T-helper 2 cell (primary cell): ENCODE results near the gene ABLIM1.
A peak's percentile ranks its signal among the peaks of the same experiment; 100 is the strongest.
"Not testable (repeated sequence)": the region's sequence is repeated elsewhere in the genome, so short reads cannot be mapped to it uniquely, and the experiment has no call there.

Experiments
- DNase-seq, 5 experiments: peaks; one replicate each; pipeline versions ENCODE4 v3.0.0 to v3.0.0-alpha.2; 2012 to 2022
- total RNA-seq, 2 donors: gene quantifications; one replicate each; lab custom pipeline; 2026; lab: John Stamatoyannopoulos, UW

ABLIM1 gene
- 243 to 256 reads per million in 2 donors for total RNA-seq

DNA sequence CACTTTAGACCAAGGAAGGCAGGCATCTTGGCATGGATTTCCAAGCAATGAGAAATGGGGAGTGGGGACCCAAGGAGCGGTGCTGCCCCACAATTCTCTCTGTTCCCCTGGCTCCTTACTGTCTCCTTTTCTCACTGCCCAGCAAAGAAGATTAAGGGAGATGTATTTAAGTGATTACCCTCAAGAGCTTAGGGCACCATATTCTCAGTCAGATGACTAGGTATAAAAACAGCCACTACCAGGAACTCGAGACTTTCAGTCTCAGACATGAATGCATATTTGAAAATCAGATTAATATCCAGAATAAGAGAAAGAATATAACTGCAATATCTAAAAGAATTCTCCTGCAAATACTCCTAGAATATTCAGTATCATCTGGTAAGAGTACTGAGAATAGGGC, at the start of gene ABLIM1:
Gene ABLIM1 (minus strand): TSS at position 101 of the 400 bp plus-strand sequence. CDS start 75 bp downstream, at position 26.
- DNase-seq: no peak

DNA sequence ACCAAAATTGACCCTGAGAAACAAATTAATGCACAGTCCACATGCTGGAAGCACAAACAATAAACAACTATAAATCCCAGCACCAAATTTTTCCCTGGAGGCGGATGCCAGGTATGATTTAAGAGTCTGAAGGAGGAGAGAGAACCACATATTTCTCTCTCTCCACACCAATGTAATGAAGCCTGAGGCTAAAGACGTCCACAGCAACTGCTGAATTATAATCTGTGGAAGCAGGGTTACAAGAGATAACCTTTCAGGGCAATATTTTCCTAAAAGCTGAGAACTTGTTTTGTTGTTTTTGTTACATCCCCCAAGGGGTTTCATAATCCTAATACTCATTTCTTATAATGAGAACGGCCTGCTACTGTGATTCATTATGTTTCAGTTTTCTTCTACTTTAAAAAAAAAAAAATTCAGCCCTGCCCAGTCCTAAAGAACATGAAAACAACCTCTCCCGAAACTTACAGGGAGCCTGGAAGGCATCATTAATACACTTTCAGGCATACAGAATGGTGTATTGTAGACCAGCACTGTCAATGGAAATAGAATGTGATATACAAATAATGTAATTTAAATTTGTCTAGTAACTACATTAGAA, 48.5 kb upstream of the ABLIM1 start:
- DNase-seq: no peak

DNA sequence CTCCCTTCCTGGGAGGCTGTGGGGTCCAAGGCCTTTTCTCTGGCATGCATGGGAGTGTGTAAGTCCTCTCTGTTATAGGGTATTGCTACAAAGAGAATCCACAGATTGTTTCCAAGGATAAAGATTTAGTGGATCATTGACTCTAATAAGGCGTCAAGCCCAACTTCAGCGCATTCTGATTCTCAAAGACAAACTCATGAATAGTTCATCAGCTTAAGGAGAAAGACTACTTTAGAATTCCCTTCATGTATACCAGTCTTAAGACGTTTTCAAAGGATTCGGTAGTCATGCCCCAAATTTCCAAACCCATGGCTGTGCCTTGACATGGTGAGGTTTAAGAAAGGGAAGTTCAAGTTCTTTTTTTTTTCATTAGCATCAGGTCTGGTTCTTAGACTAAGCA, 46.6 kb upstream of the ABLIM1 start:
- no peak for DNase-seq

DNA sequence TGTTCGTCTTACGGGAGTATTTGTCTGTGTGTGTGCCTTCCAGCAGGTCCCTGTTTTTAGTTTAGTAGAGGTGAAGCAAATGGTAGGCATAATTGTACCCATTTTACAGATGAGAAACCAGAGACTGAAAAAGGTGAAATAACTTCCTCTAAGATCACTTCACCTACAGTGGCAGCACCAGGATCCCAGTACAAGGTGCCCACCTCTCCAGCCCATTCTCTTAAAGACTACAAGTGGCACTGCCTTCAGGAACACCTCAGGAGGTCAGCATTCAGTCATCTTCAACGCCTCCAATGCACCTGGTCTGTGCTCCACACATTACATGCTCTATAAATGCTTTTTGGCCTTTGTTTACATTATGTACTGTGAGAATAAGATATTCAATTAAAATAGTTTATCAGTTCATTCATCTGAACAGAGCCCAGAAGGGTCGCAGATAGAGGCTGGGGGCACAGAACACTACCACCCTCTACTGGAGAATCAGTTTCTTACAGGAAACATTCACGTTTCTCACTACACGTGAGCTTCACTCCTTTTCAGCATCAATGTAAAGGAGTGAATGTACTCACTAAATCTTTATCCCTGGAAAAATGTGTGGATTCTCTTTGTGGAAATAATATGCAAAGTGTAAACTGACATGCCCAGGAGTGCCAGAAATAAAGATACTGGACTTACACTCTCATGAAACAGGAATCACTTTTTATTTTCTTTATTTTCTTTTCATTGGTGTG, 45.5 kb upstream of the ABLIM1 start:
- peak in 1 of 5 experiments; percentile 23 for DNase-seq

DNA sequence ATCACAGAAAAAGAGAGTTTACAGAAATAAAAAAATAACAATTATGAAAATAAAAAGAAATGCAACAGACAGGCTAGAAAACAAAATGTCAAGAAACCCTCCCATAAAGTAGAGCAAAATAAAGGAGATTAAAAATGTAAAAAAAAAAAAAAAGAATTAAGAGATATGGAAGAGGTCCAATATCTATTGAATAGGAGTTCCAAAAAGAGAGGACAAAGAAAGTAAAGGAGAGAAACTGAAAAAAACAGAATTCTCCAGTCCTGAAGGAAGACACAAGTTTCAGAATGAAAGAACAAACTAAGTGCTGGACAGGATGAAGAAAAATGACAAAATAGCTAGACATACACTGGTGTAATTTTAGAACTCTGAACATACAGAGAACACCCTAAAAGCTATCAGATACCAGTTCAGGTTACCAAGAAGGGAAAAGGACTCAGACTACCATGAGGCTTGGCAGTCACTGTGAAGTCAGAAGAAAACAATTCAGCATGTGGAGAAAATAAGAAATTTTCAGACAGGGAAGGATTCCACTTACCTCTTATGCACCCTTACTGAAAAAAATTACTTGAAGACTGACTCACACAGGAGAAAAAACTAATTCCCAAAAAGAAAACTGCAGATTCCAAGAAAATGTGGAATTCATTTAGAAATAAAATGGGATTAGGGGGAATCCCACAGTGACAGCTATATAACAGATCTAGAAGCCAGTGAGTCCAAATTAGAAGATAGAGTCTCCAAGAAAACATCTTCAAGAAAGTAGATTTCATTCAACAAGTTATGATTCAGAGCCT, 40.4 kb upstream of the ABLIM1 start:
- no peak for DNase-seq

DNA sequence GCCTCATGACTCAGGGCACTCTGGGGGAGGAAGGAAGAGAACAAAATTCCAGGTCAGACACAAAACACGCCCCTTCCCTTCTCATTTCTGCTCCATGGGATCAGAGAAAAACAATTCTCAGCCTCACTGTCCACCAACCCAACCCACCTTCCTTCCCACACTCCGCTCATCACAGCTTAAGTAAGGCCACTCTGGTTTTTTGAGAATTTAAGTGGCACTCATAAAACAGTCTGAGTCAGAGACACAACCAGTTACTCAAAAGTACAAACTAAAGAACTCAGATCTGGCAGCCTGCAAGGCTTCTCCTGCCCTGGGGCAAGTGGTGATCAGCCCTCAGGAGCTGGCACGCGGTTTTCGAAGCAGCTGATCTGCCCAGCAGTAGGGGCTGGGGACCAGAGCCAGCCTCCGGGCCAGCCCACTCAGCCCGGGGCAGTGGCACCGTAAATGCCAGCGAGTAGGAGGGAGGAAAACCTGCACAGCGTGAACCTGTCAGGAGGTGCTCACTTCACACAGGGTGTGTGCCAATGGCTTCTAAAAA, 39.1 kb upstream of the ABLIM1 start:
- no peak for DNase-seq

DNA sequence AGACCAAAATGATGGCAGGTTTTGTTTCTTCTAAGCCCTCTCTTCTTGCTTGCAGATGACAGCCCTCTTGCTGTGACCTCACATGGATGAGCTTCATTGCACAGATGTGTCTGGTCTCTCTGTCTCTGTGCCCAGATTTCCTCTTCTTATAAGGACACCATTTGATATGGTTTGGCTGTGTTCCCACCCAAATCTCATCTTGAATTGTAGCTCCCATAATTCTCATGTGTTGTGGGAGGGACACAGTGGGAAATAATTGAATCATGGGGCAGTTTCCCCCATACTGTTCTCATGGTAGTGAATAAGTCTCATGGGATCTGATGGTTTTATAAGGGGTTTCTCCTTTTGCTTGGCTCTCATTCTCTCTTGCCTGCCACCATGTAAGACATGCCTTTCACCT, 38.2 kb upstream of the ABLIM1 start:
- not testable (repeated sequence) for DNase-seq

DNA sequence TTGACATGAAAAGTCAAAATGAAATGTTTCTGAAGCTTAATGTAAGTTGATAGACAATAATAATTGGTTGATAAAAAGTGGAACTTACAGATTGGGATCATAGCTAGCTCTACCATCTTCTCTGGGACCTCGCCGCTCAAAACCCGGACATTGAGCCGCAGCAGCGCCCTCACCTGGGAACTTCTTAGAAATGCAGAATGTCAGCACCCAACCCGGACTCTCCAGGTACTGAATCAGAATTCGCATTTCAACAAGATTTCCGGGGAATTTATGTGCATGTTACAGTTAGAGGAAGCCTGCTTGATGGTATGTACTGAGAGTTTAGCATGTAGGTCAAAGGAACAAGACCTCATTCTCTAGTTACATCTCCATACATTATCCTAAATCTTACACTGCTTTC, 36.7 kb upstream of the ABLIM1 start:
- peak in 1 of 5 experiments; percentile 32 for DNase-seq

DNA sequence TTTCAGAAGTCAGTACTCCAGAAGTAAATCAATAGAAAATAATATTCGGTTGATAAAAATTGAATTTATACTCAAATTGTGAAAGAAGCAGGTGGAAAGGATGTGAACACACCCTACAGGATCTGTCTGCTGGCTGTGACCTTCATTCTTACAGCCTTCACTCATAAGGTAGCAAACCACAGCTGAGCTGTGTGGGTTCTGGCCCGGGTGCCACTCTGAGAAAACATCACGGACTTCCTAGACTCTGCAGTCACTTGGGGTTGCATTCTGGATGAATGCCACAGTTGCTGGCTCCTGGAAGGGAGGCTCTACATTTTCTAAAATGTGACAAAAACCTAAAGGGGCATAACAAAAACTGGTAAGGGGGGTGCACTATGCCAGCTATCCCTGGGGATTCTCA, 36.0 kb upstream of the ABLIM1 start:
- peak in 2 of 5 experiments; percentile 13 to 36 for DNase-seq

DNA sequence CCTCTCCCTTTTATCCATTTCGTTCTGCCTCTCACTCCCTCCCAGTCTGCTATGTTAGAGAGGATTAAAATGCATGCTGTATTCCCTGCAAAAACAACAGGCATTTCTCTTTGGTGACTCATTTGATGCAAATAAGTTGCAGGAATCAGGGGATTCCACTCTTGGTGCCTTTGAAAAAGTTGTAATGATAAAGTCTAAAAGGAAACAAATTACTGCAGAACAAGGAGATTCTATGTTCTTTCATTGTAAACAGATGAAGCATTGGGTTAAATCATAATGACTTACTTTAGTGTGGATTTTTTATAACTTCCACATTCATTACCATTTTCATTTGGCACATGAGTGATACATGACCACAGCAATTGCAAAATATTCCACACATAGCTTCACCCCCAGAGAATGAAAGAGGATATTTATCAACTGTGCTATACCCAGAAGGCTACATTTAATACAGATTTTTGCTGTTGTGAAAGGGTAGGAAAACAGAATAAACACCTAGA, 33.4 kb upstream of the ABLIM1 start:
- DNase-seq: no peak

DNA sequence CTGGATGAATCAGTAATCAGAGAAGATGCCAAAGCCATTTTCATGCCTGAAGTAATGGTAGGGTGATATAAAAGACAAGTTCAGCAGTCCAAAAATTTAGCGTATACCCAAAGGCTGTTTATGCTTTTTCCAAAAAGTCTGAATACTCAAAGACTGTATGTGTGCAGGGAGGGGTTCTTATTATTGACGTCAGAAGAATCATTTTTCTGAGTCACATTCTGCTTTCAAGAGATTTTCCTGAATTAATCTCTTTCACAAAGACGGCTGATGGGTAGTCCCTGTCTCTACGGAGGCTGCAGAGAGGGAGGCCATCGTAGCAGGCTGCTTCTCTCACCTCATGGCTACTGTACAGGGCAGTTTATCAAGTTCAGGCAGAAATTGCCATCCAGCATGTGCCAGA, 30.7 kb upstream of the ABLIM1 start:
- DNase-seq: no peak

DNA sequence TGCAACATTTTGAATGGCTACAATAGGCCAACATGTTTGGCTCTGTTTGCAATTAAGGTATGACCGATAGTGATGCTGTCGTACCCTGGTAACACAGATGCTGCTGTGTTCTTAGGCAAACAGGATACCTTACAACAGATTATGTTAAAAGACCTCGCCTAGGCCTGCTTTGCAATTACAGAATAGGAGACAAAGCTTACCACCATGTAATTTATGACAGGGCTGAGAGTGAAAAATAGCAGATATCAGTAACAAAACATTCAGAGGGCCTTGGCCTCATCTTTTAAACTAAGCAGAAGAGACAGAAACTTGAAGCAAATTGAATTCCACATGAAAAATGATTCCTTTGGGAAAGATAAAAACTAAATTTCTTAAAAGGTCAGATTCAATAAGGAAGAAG, 29.4 kb upstream of the ABLIM1 start:
- no peak for DNase-seq

DNA sequence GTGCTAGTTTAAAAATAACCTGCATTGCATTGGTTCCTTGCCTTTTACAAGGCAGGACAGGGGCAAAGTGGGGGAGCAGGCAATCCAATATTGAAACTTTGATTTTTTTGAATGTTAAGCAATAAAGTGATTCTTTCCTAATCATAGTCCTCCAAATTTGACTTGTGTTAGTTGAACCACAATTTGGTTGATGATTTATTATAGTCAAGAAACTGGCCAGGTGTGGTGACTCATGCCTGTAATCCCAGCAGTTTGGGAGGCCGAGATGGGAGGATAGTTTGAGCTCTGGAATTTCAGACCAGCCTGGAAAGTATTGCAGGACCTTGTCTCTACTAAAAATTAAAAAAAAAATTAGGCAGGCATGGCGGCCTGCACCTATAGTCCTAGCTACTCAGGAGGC, 27.9 kb upstream of the ABLIM1 start:
- DNase-seq: no peak

DNA sequence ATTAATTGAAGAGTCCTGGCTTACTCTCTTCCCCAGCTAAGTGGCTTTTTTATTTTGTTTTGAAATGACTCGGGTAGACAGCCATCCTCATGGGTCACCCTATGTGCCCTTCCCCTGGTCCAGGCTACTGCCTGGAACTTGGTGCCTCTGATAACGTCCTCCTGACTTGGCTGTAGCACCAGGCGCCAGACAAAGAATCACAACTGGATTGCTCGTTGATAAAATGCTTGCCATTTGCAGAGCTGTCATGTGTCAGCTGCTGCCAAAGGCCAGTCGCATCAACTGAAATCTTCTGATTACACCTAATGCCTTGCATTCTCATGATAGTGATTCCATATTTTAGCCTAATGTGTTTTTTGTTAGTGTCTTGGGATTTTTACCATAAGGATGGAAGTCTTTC, 27.4 kb upstream of the ABLIM1 start:
- no peak for DNase-seq

DNA sequence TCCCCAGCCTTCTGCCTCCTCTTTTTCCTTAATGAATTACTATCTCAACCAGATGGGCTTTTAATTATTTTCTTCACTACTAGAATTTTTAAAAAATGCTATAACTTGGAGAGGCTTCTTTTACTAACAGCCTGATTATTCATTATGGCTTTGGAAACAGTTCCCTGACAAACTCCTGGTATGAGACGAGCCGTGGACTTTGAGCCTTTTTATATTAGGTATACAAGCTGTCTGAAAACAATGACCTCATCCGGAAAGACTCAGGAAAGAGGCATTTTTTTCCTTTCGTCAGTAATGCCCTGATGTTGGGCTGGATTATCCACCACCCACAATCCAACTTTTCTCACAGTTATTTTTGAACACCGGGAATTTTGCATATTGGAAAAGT, 26.7 kb upstream of the ABLIM1 start:
- no peak for DNase-seq

DNA sequence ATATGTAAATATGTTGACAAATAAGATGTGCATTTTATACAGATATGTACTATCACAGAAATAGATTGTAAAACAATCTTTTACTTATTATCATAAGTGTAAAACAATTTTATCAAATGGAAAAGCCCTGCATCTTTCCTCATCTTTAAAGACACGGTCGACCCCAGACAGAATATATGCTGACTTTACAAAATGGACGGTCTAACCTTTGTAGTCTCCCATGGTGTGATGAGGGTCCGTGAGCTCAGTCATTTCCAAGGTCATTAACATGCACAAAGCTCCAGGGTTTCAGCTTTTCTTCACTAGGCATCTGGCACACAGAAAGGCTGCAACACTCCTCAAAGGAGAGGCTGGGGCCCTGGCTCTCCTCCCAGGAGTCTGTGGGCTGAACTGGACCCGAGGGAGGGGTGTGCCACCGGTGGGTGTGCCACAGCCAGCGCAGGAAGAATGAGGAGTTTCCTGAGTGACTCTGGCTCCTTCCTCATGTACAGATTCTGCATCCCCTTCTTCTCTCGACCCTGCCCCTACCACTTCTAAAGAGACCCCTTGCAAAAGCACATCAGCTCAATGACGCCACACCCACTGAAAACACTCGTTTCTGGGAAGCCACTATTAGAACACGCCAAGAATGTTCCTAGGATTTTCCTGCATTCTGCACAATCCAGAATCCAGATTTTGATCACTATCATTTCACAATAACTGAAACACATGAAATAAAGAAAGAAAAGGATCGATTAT, 26.2 kb upstream of the ABLIM1 start:
- no peak for DNase-seq

DNA sequence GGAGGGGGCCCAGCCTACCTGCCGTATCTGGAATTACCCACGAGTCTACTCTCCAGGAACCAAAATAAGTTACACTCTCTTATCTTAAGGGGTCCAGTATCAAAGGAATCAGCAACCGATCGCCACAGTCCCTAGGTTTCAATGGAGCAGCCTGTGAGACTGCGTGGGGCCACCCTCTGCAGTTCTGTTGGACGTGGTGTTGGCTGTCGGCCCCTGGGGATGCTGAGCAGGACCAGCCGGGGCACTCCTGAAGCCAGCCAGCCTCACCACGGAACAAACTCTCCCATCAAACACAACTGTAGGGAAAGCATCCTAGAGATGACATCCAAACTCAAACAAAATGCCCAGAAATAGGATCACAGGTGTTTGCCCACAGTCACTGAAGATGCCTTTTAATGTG, 25.5 kb upstream of the ABLIM1 start:
- no peak for DNase-seq

DNA sequence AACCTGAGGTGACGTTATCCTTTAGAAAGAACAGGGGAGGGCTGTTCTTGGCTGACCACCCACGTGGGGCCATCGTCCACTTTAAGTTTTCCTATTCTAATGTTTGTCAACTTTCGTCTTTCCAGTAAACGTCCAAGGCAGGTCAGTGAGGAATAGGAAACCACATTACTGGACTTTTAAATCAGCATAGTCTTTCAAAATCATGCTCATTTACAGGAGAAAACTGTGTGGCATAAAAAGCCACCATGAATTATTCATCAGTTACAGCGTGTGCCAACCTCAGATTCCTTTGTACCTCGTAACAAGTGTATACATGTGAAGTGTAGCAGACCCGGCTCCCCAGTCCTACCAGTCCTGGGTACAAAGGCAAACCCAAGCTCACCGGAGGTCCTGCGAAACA, 25.1 kb upstream of the ABLIM1 start:
- DNase-seq: no peak

DNA sequence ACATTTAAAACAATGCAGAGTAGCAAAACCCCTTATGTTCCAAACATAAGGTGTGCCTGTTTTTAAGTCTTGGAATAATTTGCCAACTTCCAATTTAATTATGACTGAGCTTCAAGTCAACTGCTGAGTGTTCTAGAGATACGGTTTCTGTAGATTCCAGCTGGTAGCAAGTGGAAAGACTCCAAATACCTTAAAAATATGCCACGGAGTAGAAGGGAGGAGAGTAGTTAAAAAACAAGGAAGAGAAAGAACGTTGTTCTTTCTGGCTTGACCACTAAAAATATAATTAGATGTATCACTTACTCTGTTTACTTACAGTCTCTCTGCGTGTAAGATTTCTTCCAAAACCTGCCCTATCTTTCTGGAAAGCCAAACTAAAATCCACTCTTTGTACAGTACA, 24.5 kb upstream of the ABLIM1 start:
- DNase-seq: no peak

DNA sequence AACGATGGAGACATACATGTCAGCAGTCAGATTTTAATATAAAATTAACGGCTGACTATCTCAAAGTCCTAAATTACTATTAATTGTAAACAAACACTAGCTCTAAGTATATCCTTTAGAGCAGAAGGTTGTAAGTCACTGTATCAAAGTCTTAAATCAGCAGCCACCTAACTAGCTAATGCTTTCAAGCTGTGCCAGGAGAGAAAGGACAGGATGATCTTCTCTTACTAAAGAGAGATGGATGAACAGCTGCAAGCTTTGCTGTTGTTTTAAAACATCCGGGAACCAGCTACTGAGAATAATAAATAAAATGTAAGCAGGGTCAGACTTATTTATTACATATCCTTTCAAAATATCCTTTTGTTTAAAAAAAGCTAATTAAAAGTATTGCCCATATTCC, 24.0 kb upstream of the ABLIM1 start:
- no peak for DNase-seq

DNA sequence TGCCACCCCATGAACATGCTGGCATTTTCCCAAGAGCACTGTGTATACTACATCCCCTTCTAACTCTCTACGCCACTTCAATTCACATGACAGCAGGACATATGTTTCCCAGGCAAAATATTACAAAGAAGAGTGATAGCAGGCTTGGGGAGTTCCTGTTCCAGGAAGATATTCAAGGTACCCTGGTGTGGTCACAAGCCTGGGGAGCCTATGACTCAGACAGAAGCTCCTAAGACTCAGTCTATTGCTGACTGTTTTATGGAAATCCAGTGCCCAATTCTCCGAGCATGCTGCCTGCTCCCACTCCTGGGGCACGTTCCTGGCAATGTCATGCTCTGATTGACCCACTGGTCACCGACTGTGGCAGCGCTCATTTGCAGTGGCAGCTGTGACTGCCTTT, 23.5 kb upstream of the ABLIM1 start:
- DNase-seq: no peak

DNA sequence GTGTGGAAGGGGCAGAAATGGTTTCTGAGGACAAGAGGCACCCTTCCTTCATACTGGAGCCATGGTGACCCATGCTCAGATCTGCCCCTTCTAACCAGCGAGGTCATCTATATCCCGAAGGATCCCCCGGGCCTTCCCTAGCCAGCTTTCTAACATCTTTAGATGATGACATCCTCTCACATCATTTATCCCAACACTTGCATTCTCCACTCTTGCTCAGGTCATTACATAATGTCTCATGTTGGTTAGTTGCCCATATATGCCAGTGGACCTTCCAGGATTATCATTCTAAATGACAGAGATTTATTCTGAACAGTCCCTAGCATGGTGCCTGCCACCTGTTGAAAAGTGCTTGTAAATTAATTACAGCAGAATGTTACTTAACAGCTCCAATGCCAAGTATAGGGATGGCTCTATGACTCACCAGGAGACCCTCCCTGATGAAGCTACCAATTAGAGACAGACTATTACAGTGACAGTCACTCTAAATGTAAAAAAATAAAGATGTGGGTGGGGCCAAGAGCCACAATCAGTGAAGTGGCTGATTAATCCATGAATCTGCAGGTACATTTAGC, 22.6 kb upstream of the ABLIM1 start:
- no peak for DNase-seq
